Heart left ventricle (tissue), 13 donors: Measurements from ENCODE around the gene STAT2.

Source experiments
- CTCF ChIP-seq, 12 donors: fragments of 200-600 bp; sonication (generic) in 4 of 12; IDR thresholded peaks; one replicate each; pipeline versions ENCODE4 v1.5.0 to v1.8.0; 2018 to 2022; ENCODE audit warnings: antibody characterized with exemption in 12 of 12, mild to moderate bottlenecking in 5 of 12
- POLR2A ChIP-seq, 2 donors: fragments of 450-650 bp; IDR thresholded peaks; one replicate each; pipeline ENCODE4 v1.6.1; 2017; ENCODE audit warnings: antibody characterized with exemption in 2 of 2, mild to moderate bottlenecking in 2 of 2, moderate library complexity in 2 of 2
- donor health status: ischemic (EF 13 %, LVEDD 7.1; RV severe dilation, severe dysfunction).
- donor health status: DM: no; HTN: yes; CAD: no.
- donor health status: DM: no; HTN: no; CAD: no.
- donor health status: ischemic (EF 25% LVEDD 6.9; RV normal size, moderate dysfunction).
- donor health status: ischemic (EF 25% LVEDD 5.7; RV mildly dilated, moderate dysfunction).
- donor health status: ischemic (EF 35%, LVEDD 5.7; RV mildly dilated, moderate dysfunction).
- donor health status: nonischemic (EF 11% LVEDD 7.7; RV severe dilation, severe dysfunction).
- donor health status: DM: yes; HTN: yes; CAD: no.
- donor health status: PGD.
- donor health status: ischemic (EF 29% LVEDD 5.4; RV normal size, mild dysfunction).
- donor health status: nonischemic (EF 23%, LVEDD 6.1; RV moderate dilation, normal function).

DNA sequence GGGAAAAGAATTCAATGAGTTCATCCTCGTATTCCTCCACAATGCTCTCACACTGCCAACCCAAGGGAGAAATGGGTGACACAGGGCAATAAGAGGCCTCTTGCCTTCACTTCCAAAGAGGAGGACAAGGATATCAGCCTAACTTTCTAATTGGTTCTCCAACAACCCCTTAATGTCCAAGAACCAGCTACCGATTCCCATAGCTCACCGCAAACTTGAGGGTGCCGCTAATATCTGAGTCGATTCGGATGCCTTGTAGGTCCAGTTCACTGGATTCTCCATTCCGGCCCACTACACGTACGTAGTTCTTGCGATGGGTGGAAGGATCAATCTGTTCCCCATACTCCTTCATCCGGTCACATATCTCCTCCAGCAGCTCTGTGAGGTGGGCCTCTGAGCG lies 48.9 kb downstream of the STAT2 start:
- no peak for TF ChIP-seq CTCF (IDR thresholded peaks at IDR 0.05)
- TF ChIP-seq POLR2A (IDR thresholded peaks at IDR 0.05) = no peak
